Right hindlimb (tissue), 1 donor: ENCODE measurements around the gene CDKL1.
A peak's percentile ranks its signal among the peaks of the same experiment; 100 is the strongest.
"Not testable (repeated sequence)": the region's sequence is repeated elsewhere in the genome, so short reads cannot be mapped to it uniquely, and the experiment has no call there.

ENCODE experiments used
- DNase-seq: peaks from one replicate; pipeline ENCODE4 v3.0.0-alpha.2; 2018

Gene CDKL1

GRCh38 chr14:50383618-50384225 is 13.0 kb downstream of the CDKL1 start:
- DNase-seq: no peak

DNA sequence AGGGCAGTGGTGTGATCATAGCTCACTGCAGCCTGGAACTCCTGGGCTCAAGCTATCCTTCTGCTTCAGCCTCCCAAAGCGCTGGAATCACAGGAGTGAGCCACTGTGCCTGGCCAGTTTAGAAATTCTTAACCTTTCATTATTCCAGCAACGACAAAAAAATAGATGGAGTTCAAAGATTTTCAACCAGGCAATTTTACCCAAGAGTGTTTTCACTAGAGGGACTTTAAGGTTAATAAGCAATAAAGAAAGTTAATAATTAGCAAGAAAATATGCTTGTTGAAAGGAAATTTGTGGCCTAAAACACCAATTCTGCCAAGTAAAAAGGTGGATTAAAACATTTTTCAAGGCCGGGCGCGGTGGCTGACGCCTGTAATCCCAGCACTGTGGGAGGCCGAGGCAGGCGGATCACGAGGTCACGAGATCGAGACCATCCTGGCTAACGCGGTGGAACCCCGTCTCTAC is 14.8 kb downstream of the CDKL1 start:
- no peak for DNase-seq

- no peak for DNase-seq
Observed at GRCh38 chr14:50381008-50381407, 15.7 kb downstream of the CDKL1 start.

DNA sequence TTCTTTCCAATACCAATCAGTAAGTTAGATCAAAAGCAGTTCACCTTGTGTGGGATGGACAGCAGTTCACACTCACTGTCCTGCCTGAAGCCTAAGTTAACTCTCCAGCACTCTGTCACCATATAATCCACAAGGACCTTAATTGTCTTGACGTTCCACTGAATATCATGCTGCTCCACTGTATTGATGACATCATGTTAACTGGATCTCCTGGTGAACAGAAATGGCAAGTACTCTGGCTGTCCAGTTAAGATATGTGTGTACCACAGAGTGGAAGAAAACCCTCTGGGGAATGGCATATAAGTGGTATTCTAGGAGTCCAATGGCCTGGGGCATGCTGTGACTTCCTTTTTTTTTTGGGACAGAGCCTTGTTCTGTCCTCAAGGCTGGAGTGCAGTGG is 16.2 kb downstream of the CDKL1 start:
- no peak for DNase-seq

DNA sequence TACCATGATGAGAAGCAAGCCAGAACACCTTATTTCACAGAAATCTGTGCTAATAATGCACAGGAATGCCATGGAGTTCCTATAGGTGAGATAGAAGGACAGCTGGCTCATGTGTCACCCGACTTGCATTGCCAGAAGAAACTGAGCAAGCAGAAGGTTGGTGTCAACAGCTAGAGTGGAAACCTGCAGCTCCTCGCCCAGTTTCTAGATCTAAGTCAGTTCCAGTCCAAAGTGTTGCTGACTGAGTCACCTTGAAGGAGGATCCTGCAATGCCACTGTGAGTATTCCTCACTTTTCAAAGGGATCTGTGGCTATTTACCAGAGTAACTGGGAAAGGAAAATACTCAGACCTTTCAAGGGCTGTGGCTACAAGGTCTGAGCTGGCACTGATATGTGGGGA is 17.1 kb downstream of the CDKL1 start:
- DNase-seq: no peak

DNA sequence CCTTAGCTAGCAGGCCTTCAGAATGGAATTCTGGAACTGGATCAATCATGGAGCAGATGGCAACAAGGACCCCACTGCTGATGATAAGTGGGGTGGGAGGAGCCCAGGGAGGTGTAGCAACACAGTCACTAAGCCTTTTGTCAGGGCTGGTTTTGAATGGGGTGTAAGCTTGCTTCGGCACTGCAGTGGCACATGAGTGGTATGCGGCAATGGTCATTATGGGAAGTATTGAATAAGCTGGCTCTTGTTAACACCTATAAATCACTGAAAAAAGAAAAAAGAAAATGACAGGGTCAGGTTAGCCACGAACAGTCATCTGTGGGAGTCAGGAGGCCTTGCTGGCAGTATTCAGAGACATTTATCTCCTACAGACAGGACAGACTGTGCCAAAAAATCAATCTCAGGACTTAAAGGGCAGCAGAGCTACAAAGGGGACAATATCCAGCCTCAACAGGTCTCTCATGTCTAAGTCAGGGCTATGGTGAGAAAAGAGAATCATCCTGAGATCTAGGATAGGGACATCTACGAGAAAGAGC is 19.1 kb downstream of the CDKL1 start:
- DNase-seq: no peak

DNA sequence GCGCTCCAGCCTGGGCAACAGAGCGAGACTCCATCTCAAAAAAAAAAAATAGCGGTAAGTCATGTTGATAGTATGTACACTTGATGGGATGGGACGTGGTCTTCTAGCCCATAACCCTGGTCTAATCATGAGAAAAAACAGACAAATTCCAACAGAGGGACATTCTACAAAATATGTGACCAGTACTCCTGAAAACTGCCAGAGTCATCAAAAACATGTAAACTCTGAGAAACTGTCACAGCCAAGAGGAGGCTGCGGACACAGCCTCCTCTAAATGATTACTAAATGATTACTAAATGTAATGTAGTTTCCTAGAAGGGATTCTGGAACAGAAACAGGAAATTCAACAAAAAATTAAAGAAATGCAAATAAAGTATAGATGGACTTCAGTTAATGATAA is 20.9 kb downstream of the CDKL1 start:
- DNase-seq: no peak

DNA sequence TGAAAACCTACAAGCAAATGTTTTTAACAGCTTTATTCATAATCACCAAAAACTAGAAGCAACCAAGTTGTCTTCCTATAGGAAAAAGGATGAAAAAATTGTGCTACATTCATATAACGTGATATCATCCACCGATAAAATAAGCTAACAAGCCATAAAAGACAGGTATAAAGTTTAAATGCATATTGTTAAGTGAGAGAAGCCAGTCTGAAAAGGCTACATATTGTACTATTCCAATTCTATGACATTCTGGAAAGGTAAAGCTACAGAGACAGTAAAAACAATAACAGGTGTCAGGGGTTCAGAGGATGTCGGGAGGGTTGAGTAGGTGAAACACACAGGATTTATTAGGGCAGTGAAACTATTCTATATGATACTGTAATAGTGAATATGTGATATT is 22.7 kb downstream of the CDKL1 start:
- DNase-seq: no peak

DNA sequence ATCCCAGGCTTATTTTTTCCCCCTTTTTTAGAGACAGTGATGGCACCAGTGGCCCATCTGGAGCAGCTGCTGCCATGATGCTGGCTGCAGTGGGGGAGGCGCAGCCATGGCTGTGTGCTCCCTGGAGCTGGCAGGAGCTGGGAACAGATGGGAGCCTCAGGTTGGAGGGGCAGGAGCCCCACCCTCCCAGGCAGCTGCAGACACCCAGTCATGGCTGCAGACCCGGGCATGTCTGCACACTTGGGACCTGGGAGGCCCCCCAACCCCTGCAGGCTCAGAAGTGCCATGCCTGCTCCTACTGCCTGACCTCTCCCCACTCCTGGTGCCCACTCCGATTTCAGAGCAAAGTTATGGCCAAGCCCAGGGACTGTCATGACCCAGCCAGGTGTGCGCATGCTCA is 25.1 kb downstream of the CDKL1 start:
- DNase-seq: no peak

GRCh38 chr14:50366589-50366988 is 30.1 kb downstream of the CDKL1 start:
- no peak for DNase-seq

- no peak for DNase-seq
Observed at GRCh38 chr14:50366115-50366514, 30.6 kb downstream of the CDKL1 start.

- not testable (repeated sequence) for DNase-seq
Observed at GRCh38 chr14:50365572-50365971, 31.1 kb downstream of the CDKL1 start.

GRCh38 chr14:50364792-50365191 is 31.9 kb downstream of the CDKL1 start:
- DNase-seq: no peak

DNA sequence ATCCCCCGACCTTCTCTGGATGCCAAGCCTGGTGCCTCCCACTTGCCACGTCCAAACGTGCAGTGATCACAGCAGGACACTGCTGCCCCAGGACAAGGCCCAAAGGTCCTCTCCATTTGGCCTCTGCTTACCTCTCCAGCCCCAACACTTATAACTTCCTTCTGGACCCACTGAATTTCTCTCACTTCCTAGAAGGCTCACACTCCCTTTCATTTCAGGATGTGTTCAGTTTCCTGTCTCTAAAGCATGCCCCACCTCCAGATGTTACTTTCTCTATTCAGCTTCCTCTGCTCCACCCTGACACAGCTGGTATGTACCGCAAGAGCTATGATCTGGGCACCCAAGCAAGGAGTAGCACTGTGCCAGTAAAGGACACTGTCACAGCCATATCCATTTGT is 33.0 kb downstream of the CDKL1 start:
- peak; percentile 30 for DNase-seq

- DNase-seq: no peak
Observed at GRCh38 chr14:50362764-50363713, 33.6 kb downstream of the CDKL1 start.

- not testable (repeated sequence) for DNase-seq
Observed at GRCh38 chr14:50361473-50362403, 34.9 kb downstream of the CDKL1 start.

- DNase-seq: no peak
Observed at GRCh38 chr14:50360851-50361250, 35.8 kb downstream of the CDKL1 start.

DNA sequence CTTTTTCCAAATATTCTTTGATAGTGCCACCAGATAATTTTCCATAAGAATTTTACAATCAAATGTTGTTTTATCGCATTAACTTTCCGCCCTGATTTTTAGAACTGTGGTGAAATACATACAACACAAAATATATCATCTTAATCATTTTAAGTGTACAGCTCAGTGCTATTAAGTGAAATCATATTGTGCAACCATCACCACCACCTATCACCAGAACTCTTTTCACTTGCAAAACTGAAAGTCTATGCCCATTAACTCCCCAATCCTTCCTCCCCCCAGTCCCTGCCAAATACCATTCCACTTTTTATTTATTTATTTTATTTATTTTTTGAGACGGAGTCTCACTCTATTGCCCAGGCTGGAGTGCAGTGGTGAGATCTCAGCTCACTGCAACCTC is 36.6 kb downstream of the CDKL1 start:
- DNase-seq: no peak

- DNase-seq: no peak
Observed at GRCh38 chr14:50359631-50360030, 37.0 kb downstream of the CDKL1 start.

DNA sequence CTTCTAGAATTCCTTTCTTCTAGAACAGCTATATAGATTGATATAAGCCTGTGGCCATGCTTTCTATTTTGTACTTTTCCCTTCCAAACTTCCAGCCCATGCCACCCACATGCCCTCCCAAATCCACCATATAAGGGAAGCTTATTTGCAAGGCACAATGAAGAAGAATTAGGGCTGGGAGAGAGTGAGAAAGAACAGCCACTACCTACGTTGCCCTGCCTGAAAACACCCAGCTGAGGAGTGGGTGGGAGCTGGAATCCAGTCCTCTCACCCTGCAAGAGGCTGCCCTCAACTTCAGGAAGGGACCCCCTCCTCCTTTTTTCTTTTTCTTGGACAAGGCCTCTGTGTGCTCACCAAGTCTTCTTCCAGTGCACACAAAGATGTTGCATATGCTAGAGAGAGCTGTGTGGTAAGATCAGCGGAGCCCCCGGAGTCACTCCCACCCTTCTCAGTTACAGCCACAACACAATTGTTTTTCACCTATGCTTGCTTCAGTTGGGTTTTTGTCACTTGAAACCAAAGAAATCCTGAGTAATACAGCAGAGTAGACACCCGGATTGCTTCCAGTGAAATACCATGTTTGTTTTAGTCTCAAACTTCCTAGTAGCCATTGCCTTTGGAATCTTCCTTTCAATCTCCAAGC is 38.8 kb downstream of the CDKL1 start:
- no peak for DNase-seq

DNA sequence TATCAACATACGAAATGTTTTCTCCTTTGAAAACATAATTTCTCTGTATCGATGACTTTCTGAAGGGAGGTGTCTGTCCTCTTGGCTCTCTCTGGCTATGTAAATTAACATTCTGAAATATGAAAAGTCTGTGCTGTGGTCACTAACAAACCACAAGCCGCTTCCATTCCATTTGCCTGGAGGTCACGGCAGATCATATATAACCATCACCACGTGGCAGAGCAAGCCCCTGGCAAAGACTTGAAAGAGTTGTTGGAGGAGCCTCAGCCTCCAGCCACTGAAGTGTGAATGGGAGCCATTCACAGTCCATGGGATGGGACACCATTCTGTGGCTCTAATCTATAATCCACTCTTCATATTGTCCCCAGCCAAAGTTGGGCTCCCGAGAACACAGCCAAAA is 39.6 kb downstream of the CDKL1 start:
- no peak for DNase-seq

DNA sequence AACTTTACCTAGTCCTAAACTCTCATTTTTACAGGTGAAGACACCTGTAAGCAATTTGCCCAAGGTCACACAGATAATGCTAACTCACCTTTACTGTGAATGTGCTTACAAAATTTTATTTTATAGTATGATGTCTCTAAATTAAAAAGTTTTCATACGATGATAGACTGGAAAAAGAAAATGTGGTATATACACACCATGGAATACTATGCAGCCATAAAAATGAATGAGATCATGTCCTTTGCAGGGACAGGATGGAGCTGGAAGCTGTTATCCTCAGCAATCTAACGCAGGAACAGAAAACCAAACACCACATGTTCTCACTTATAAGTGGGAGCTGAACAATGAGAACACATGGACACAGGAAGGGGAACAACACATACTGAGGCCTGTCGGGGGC is 40.4 kb downstream of the CDKL1 start:
- DNase-seq: not testable (repeated sequence)
